B cell (primary cell): Measurements from ENCODE around the gene TRABD2B. TPM values are rescaled to one million over a fixed set of nuclear protein-coding genes. Genes with fewer than 3 reads are reported as not detected.

Experiments used
- ATAC-seq: fragments of 200-7000 bp; cut with Tn5 transposase; one replicate; pipeline ENCODE4 v1.10.0; 2021; ENCODE audit warnings: low read depth, mild to moderate bottlenecking, moderate number of reproducible peaks, moderate library complexity
- CTCF ChIA-PET: fragments of 350-600 bp; sonication (Branson Sonifier 250); formaldehyde crosslinking; loops from one replicate; lab custom pipeline; 2021; ENCODE audit warnings: antibody characterized with exemption, inconsistent platforms; lab: Charles Lee
- POLR2A ChIA-PET: fragments of 350-600 bp; sonication (Branson Sonifier 250); formaldehyde crosslinking; loops from one replicate; lab custom pipeline; 2021; ENCODE audit warnings: antibody characterized with exemption; lab: Charles Lee
- DNase-seq: peaks from one replicate; pipeline ENCODE4 v3.0.0; 2013
- H2AFZ ChIP-seq: 2 replicates; pipeline ENCODE4 v1.6.1; 2012; ENCODE audit warnings: mild to moderate bottlenecking, low read depth, low read length; ENCODE audit not compliant: insufficient read depth, poor library complexity, severe bottlenecking
- H3K27ac ChIP-seq, 2 donors: 1 replicate in 1 of 2; 2 replicates in 1 of 2; pipeline ENCODE4 v1.5.1; 2012 to 2013; ENCODE audit warnings: low read length in 2 of 2, mild to moderate bottlenecking in 2 of 2, moderate library complexity in 1 of 2
- H3K27me3 ChIP-seq, 4 experiments: fragments of 200-600 bp in 1 of 4; sonication (generic) in 1 of 4; replicated peaks in 1 of 4; 1 replicate in 2 of 4; 2 replicates in 2 of 4; pipeline versions ENCODE4 v1.6.1 to v1.7.0; 2013 to 2016; ENCODE audit warnings: low read length in 3 of 4, mild to moderate bottlenecking in 2 of 4, mixed read lengths in 1 of 4, moderate library complexity in 1 of 4; ENCODE audit not compliant: insufficient read depth in 4 of 4, control insufficient read depth in 3 of 4; ENCODE audit errors: control extremely low read depth in 1 of 4
- H3K36me3 ChIP-seq, 2 experiments: replicated peaks in 1 of 2; 1 replicate in 1 of 2; 2 replicates in 1 of 2; pipeline versions ENCODE4 v1.6.1 to v1.7.1; 2013; ENCODE audit warnings: low read length in 1 of 2; ENCODE audit not compliant: insufficient read depth in 2 of 2, control insufficient read depth in 1 of 2; ENCODE audit errors: control extremely low read depth in 1 of 2, extremely low read depth in 1 of 2
- H3K4me1 ChIP-seq, 2 donors: fragments of 200-600 bp in 1 of 2; sonication (generic) in 1 of 2; 1 replicate in 1 of 2; 2 replicates in 1 of 2; pipeline versions ENCODE4 v1.5.1 to v1.6.1; 2013 to 2017; ENCODE audit warnings: low read length in 2 of 2; ENCODE audit not compliant: control insufficient read depth in 2 of 2, insufficient read depth in 2 of 2
- H3K4me2 ChIP-seq: replicated peaks from 2 replicates; pipeline ENCODE3; 2012; ENCODE audit warnings: mild to moderate bottlenecking, low read depth, low read length; ENCODE audit not compliant: poor library complexity, severe bottlenecking
- H3K4me3 ChIP-seq, 5 experiments: fragments of 200-600 bp in 1 of 5; sonication (generic) in 1 of 5; 1 replicate in 3 of 5; 2 replicates in 2 of 5; pipeline versions ENCODE4 v1.5.1 to v1.7.0; 2011 to 2016; ENCODE audit warnings: low read length in 4 of 5, mild to moderate bottlenecking in 4 of 5, low read depth in 2 of 5, control low read depth in 1 of 5, moderate library complexity in 1 of 5; ENCODE audit not compliant: insufficient read depth in 1 of 5; ENCODE audit errors: control extremely low read depth in 1 of 5, extremely low read depth in 1 of 5
- H3K79me2 ChIP-seq: fragments of 200-600 bp; sonication (generic); one replicate; pipeline ENCODE4 v1.6.0; 2016; ENCODE audit warnings: low read length; ENCODE audit not compliant: control insufficient read depth, insufficient read depth
- H3K9ac ChIP-seq: fragments of 200-600 bp; sonication (generic); 2 replicates; pipeline ENCODE4 v1.6.1; 2017; ENCODE audit warnings: mild to moderate bottlenecking, low read length, moderate library complexity
- H3K9me3 ChIP-seq, 3 donors: one replicate each; pipeline versions ENCODE4 v1.6.1 to v1.7.1; 2013; ENCODE audit warnings: low read length in 2 of 3; ENCODE audit not compliant: control insufficient read depth in 2 of 3, insufficient read depth in 1 of 3; ENCODE audit errors: control extremely low read depth in 1 of 3
- H4K20me1 ChIP-seq: 2 replicates; pipeline ENCODE4 v1.6.0; 2012; ENCODE audit warnings: mild to moderate bottlenecking, low read length; ENCODE audit not compliant: insufficient read depth, control insufficient read depth, poor library complexity, severe bottlenecking
- H3K27ac Mint-ChIP-seq: one replicate; pipeline ENCODE4 v1.8.0; 2021; ENCODE audit warnings: mixed read lengths
- H3K27me3 Mint-ChIP-seq: one replicate; pipeline ENCODE4 v1.8.0; 2021; ENCODE audit warnings: mixed read lengths
- H3K4me1 Mint-ChIP-seq: one replicate; pipeline ENCODE4 v1.8.0; 2021; ENCODE audit warnings: mixed read lengths
- H3K4me3 Mint-ChIP-seq: one replicate; pipeline ENCODE4 v1.8.0; 2021; ENCODE audit warnings: mixed read lengths
- H3K9me3 Mint-ChIP-seq: one replicate; pipeline ENCODE4 v1.8.0; 2022; ENCODE audit warnings: mixed read lengths; ENCODE audit not compliant: insufficient read depth
- CTCF ChIP-seq: fragments of 200-600 bp; IDR thresholded peaks from one replicate; pipeline ENCODE4 v1.8.0; 2022; ENCODE audit warnings: antibody characterized with exemption, mild to moderate bottlenecking
- EZH2 ChIP-seq: IDR thresholded peaks from 2 replicates; pipeline ENCODE4 v1.6.1; 2012; ENCODE audit warnings: borderline replicate concordance, low read depth, mild to moderate bottlenecking, moderate library complexity, low read length; ENCODE audit not compliant: insufficient read depth, poor library complexity, severe bottlenecking
- WGBS: methylation state at CpG from one replicate; pipeline ENCODE4 v1.1.5; 2013; ENCODE audit warnings: missing lambda C conversion rate; ENCODE audit not compliant: insufficient coverage; 5-methylcytosine and 5-hydroxymethylcytosine counted together
- intact Hi-C: fragments of 100-400 bp; cut with micrococcal nuclease; formaldehyde crosslinking; loops from one replicate; pipeline ENCODE4 v1.10.0; 2022
- polyA plus RNA-seq: library from polyadenylated mRNA; depleted of rRNA; stranded (reverse); fragments of >200 nt; gene quantifications from 2 replicates; pipeline ENCODE4 v1.2.3, GENCODE V29; 2012
- total RNA-seq, 2 donors: library from RNA; stranded (reverse); fragments of 120-200 nt in 1 of 2; gene quantifications; 1 replicate in 1 of 2; 2 replicates in 1 of 2; pipeline versions ENCODE4 v1.2.3 to v1.2.4, GENCODE V29; 2013 to 2022

The TRABD2B gene
- total and polyA plus RNA-seq, 2 donors (not counting 1 experiment from before 2014, with no cell fraction given): not detected

GRCh38 chr1:47991673-47992072 is 5.5 kb downstream of the TRABD2B start:
- intact Hi-C loops: no loop called here
- H3K79me2 ChIP-seq: no peaks in the 10 kb centered on the region
- H4K20me1 ChIP-seq: no peaks in the 10 kb centered on the region
- no peak overlapping the region for H2AFZ ChIP-seq
- H3K4me2 ChIP-seq: no peak overlapping the region
- Mint-ChIP-seq H3K27me3 (peaks cover 50% of the 10 kb centered on the region), H3K27ac (no peak overlapping the region), H3K4me3 (no peak overlapping the region), H3K4me1 (peaks cover 7% of the 10 kb centered on the region), H3K9me3 (no peaks in the 10 kb centered on the region)
- peaks cover 0 to 18% (median 11%) of the 10 kb centered on the region in 4 experiments for H3K27me3 ChIP-seq
- TF ChIP-seq CTCF (no peak), EZH2 (no peak)
- H3K4me3 ChIP-seq: no peak overlapping the region
- ATAC-seq (no peak), DNase-seq (no peak)
- CTCF ChIA-PET: interaction anchor here (0.9 kb wide), 1 partner anchor 797 kb away, joined by 3 read pairs; no protein-coding TSS in a partner anchor
- H3K4me1 ChIP-seq: no peaks in the 10 kb centered on the region
- no peaks in the 10 kb centered on the region for H3K36me3 ChIP-seq
- POLR2A ChIA-PET: no interaction called here
- WGBS: 71% methylated on average over 1 of the region's 5 CpGs
- H3K9me3 ChIP-seq: no peaks in the 10 kb centered on the region
- no peak overlapping the region for H3K9ac ChIP-seq
- H3K27ac ChIP-seq: no peak overlapping the region

- no peak for ATAC-seq
- ChIA-PET POLR2A (no interaction called here), CTCF (no interaction called here)
- intact Hi-C loops: no loop called here
- TF ChIP-seq EZH2 (no peak), CTCF (no peak)
- Mint-ChIP-seq H3K9me3 (no peaks in the 10 kb centered on the region), H3K4me3 (no peak overlapping the region), H3K27ac (no peak overlapping the region), H3K4me1 (peaks cover 5% of the 10 kb centered on the region), H3K27me3 (peaks cover 53% of the 10 kb centered on the region)
- H4K20me1 ChIP-seq: no peaks in the 10 kb centered on the region
- no peak for DNase-seq
- no peaks in the 10 kb centered on the region for H3K79me2 ChIP-seq
- WGBS: 78% methylated on average over 2 of the region's 5 CpGs
- H3K9me3 ChIP-seq: no peaks in the 10 kb centered on the region
- peaks cover 0 to 17% (median 10%) of the 10 kb centered on the region in 4 experiments for H3K27me3 ChIP-seq
- H3K36me3 ChIP-seq: no peaks in the 10 kb centered on the region
- H2AFZ ChIP-seq: no peak overlapping the region
- H3K9ac ChIP-seq: no peak overlapping the region
- no peak overlapping the region for H3K4me3 ChIP-seq
- no peak overlapping the region for H3K4me2 ChIP-seq
- no peak overlapping the region for H3K27ac ChIP-seq
- no peaks in the 10 kb centered on the region for H3K4me1 ChIP-seq
Observed at GRCh38 chr1:47991187-47991586, 6.0 kb downstream of the TRABD2B start.
